ENCODE data around the gene PCOLCE2. TPM values are rescaled to one million over a fixed set of nuclear protein-coding genes. Genes with fewer than 3 reads are reported as not detected.

Gene PCOLCE2
- total and polyA plus RNA-seq, 2 experiments from 2014 or later = 45.4 to 46.4 TPM

- Histone ChIP-seq H3K4me3 (peak overlapping the region; percentile 60), H3F3A (ENCODE audit: insufficient read depth) (peaks cover 24% of the 10 kb centered on the region), H3K9ac (peak overlapping the region; percentile 49), H4K20me1 (ENCODE audit: insufficient read depth) (no peaks in the 10 kb centered on the region), H3K4me1 (ENCODE audit: insufficient read depth) (peaks cover 14% of the 10 kb centered on the region), H3K9me3 (ENCODE audit: low read depth) (no peaks in the 10 kb centered on the region), H3K36me3 (ENCODE audit: low read depth) (no peaks in the 10 kb centered on the region), H2AFZ (peak overlapping the region; percentile 44), H3K27me3 (replicated peaks; ENCODE audit: insufficient read depth) (no peaks in the 10 kb centered on the region), H3K9me2 (ENCODE audit: insufficient read depth) (no peaks in the 10 kb centered on the region), H3K4me2 (ENCODE audit: unreplicated experiment) (peak overlapping the region; percentile 83), H3K79me2 (ENCODE audit: insufficient read depth) (no peaks in the 10 kb centered on the region), H3K27ac (peak overlapping the region; percentile 73)
- 0 out of 2 replicates have a peak, but pooled peaks have one; percentile 62 for TF ChIP-seq EZH2phosphoT487 (IDR thresholded peaks at IDR 0.05; ENCODE audit: insufficient read depth, low read depth)
- TF ChIP-seq EZH2 (IDR thresholded peaks at IDR 0.05; ENCODE audit: insufficient read depth, poor library complexity, severe bottlenecking) = no peak
- in situ Hi-C loops (cut with MboI) = no loop called here
- DNase-seq = peak; percentile 91
- 15% methylated on average over 7 of the region's 7 CpGs for WGBS, 2 experiments (ENCODE audit: low coverage in 1 of 2, low lambda C conversion rate in 2 of 2, missing lambda C conversion rate in 2 of 2)
Measured at GRCh38 chr3:142863010-142863817, 25.7 kb downstream of the PCOLCE2 start.

GRCh38 chr3:142861926-142862325 lies 27.0 kb downstream of the PCOLCE2 start:
- no peak for DNase-seq
- in situ Hi-C loops (cut with MboI) = no loop called here
- Histone ChIP-seq H3K9me2 (ENCODE audit: insufficient read depth) (no peaks in the 10 kb centered on the region), H2AFZ (no peak overlapping the region), H3K4me3 (no peak overlapping the region), H4K20me1 (ENCODE audit: insufficient read depth) (no peaks in the 10 kb centered on the region), H3K27ac (no peak overlapping the region), H3K27me3 (replicated peaks; ENCODE audit: insufficient read depth) (no peaks in the 10 kb centered on the region), H3F3A (ENCODE audit: insufficient read depth) (peaks cover 24% of the 10 kb centered on the region), H3K36me3 (ENCODE audit: low read depth) (no peaks in the 10 kb centered on the region), H3K9me3 (ENCODE audit: low read depth) (no peaks in the 10 kb centered on the region), H3K4me1 (ENCODE audit: insufficient read depth) (peaks cover 14% of the 10 kb centered on the region), H3K9ac (no peak overlapping the region), H3K4me2 (ENCODE audit: unreplicated experiment) (no peak overlapping the region), H3K79me2 (ENCODE audit: insufficient read depth) (no peaks in the 10 kb centered on the region)
- no peak for TF ChIP-seq EZH2phosphoT487 (IDR thresholded peaks at IDR 0.05; ENCODE audit: insufficient read depth, low read depth)
- no peak for TF ChIP-seq EZH2 (IDR thresholded peaks at IDR 0.05; ENCODE audit: insufficient read depth, poor library complexity, severe bottlenecking)
- WGBS, 2 experiments (ENCODE audit: low coverage in 1 of 2, low lambda C conversion rate in 2 of 2, missing lambda C conversion rate in 2 of 2) = 89 to 97% methylated on average over 4 of the region's 4 CpGs

- H3K9me2 ChIP-seq (ENCODE audit: insufficient read depth) = no peaks in the 10 kb centered on the region
- H4K20me1 ChIP-seq (ENCODE audit: insufficient read depth) = no peaks in the 10 kb centered on the region
- H3F3A ChIP-seq (ENCODE audit: insufficient read depth) = peaks cover 4% of the 10 kb centered on the region
- peaks cover 14% of the 10 kb centered on the region for H3K4me1 ChIP-seq (ENCODE audit: insufficient read depth)
- no peak overlapping the region for H2AFZ ChIP-seq
- WGBS, 2 experiments (ENCODE audit: low coverage in 1 of 2, low lambda C conversion rate in 2 of 2, missing lambda C conversion rate in 2 of 2) = 88 to 98% methylated on average over 3 of the region's 3 CpGs
- TF ChIP-seq EZH2phosphoT487 (IDR thresholded peaks at IDR 0.05; ENCODE audit: insufficient read depth, low read depth) = no peak
- no peak for TF ChIP-seq EZH2 (IDR thresholded peaks at IDR 0.05; ENCODE audit: insufficient read depth, poor library complexity, severe bottlenecking)
- DNase-seq = no peak
- no peaks in the 10 kb centered on the region for H3K27me3 ChIP-seq (replicated peaks; ENCODE audit: insufficient read depth)
- no peak overlapping the region for H3K9ac ChIP-seq
- no peaks in the 10 kb centered on the region for H3K79me2 ChIP-seq (ENCODE audit: insufficient read depth)
- H3K27ac ChIP-seq = no peak overlapping the region
- H3K9me3 ChIP-seq (ENCODE audit: low read depth) = no peaks in the 10 kb centered on the region
- H3K4me3 ChIP-seq = no peak overlapping the region
- no peaks in the 10 kb centered on the region for H3K36me3 ChIP-seq (ENCODE audit: low read depth)
- H3K4me2 ChIP-seq (ENCODE audit: unreplicated experiment) = no peak overlapping the region
- in situ Hi-C loops (cut with MboI) = no loop called here
Measured at GRCh38 chr3:142858043-142858442, 30.8 kb downstream of the PCOLCE2 start.

- no peak overlapping the region for H3K9ac ChIP-seq
- H3K4me1 ChIP-seq (ENCODE audit: insufficient read depth) = peaks cover 17% of the 10 kb centered on the region
- H2AFZ ChIP-seq = no peak overlapping the region
- H3K9me2 ChIP-seq (ENCODE audit: insufficient read depth) = no peaks in the 10 kb centered on the region
- H3K4me2 ChIP-seq (ENCODE audit: unreplicated experiment) = no peak overlapping the region
- no peaks in the 10 kb centered on the region for H3K9me3 ChIP-seq (ENCODE audit: low read depth)
- no peaks in the 10 kb centered on the region for H3K36me3 ChIP-seq (ENCODE audit: low read depth)
- TF ChIP-seq EZH2 (IDR thresholded peaks at IDR 0.05; ENCODE audit: insufficient read depth, poor library complexity, severe bottlenecking) (no peak), EZH2phosphoT487 (IDR thresholded peaks at IDR 0.05; ENCODE audit: insufficient read depth, low read depth) (no peak)
- in situ Hi-C loops (cut with MboI) = no loop called here
- no peaks in the 10 kb centered on the region for H3K79me2 ChIP-seq (ENCODE audit: insufficient read depth)
- 0 out of 2 replicates have a peak, but pooled peaks cover 4% of the 10 kb centered on the region for H3F3A ChIP-seq (ENCODE audit: insufficient read depth)
- no peaks in the 10 kb centered on the region for H4K20me1 ChIP-seq (ENCODE audit: insufficient read depth)
- no peak overlapping the region for H3K4me3 ChIP-seq
- H3K27ac ChIP-seq = no peak overlapping the region
- DNase-seq = peak; percentile 22
- WGBS, 2 experiments (ENCODE audit: low coverage in 1 of 2, low lambda C conversion rate in 2 of 2, missing lambda C conversion rate in 2 of 2) = 73 to 83% methylated on average over 6 of the region's 6 CpGs
- H3K27me3 ChIP-seq (replicated peaks; ENCODE audit: insufficient read depth) = no peaks in the 10 kb centered on the region
Measured at GRCh38 chr3:142857056-142857455, 31.8 kb downstream of the PCOLCE2 start.

Measured in GM23248 (cell line).